Measurements from ENCODE around the gene MKLN1. TPM values are rescaled to one million over a fixed set of nuclear protein-coding genes. Genes with fewer than 3 reads are reported as not detected.

The MKLN1 gene
- 14.9 and 15.1 TPM in 2 replicates for total RNA-seq (2014; rRNA removed; shearing (Covaris generic); ENCODE audit: low replicate concordance)

DNA sequence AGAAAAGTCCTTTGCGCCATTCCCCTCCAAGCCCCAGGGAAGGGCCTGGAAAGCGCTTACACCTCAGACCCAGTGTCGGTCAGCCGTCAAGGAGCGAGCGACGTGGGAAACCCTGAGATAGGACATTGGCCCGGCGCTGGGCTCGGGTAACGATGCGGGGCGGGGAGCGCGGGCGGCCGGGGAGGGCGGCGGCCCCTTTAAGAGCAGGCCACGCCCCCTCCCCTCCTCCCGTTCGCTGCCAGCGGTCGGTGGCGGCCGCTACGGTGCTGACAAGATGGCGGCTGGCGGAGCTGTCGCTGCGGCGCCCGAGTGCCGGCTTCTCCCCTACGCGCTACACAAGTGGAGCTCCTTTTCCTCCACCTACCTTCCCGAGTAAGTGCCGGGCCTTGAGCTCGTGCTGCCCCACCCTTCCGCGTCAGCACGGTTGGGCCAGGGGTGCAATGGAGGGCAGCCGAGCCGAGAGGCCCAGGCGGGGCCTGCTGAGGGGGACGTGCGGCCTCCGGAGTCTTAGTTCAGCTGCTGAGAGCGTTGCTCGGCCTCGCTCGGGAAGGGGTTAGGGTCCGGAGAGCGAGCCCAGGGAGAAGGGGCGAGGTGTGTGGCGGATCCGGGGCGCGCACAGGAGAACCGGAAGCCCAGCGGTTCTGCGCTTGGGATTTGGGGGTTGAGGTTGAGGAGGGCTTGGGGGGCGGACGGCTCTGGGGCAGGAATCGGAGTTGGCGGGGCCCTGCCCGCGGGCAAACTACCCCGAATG is at the start of gene MKLN1:
TSS of gene MKLN1 (plus strand) at position 251 of the 751 bp plus-strand sequence. CDS start at position 275, 24 bp downstream.
- peak; percentile 83 for DNase-seq
- peak within 1 kb of the TSS; percentile 84 for H3K4me3 ChIP-seq
- no peaks in the 10 kb centered on the region for H3K27me3 ChIP-seq
- no peaks in the 10 kb centered on the region for H3K9me3 ChIP-seq
- no peaks in the 10 kb centered on the region; the same call in 1 of the 2 replicates for H3K36me3 ChIP-seq

DNA sequence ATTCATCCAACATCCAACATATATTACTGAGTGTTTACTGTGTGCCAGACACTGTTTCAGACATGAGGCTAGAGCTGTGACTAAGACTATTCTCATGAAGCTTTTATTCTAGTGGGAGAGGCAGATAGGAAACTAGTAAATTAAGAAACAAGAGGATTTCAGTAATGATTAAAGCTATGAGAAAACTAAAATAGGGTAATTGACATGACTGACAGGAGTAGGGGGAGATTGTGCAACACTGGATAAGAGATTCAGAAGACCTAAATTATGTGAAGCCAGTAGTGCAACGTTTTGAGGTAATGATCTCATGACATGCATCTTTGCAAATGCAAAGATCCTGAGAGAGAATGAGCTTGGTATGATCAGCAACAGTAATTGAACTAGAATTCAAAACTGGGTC is 48.6 kb upstream of the MKLN1 start:
- no peak for DNase-seq
- no peaks in the 10 kb centered on the region for H3K27me3 ChIP-seq
- H3K36me3 ChIP-seq, result no peaks in the 10 kb centered on the region
- H3K9me3 ChIP-seq, result no peaks in the 10 kb centered on the region
- no peak overlapping the region for H3K4me3 ChIP-seq

DNA sequence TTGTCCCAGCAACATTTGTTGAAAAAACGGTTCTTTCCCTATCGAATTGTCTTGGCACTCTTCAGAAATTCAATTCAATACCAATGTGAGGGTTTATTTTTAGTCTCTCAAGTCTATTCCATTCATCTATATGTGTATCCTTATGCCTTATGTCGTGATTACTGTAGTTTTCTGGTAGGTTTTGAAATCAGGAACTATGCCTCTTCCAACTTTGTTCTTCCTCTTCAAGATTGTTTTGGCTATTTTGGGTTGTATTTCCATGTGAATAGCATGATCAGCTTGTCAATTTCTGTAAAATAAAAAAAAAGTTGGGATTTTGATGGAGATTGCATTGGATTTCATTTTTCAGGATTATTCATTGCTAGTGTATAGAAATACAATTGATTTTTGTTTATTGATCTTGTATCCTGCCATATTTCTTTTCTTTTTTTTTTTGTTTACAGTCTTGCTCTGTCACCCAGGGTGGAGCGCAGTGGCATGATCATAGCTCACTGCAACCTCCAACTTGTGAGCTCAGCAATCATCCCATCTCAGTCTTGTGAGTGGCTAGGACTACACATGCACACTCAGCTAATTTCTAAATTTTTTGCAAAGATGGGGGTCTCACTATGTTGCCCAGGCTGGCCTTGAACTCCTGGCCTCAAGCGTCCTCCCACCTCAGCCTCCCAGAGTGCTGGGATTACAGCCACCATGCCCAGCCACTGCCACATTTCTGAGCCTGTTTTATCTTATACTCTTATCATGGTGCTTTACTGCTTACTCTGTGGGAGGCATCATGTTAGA is 46.2 kb upstream of the MKLN1 start:
- Histone ChIP-seq H3K27me3 (no peaks in the 10 kb centered on the region), H3K9me3 (no peaks in the 10 kb centered on the region), H3K36me3 (no peaks in the 10 kb centered on the region), H3K4me3 (no peak overlapping the region)
- DNase-seq, result no peak

DNA sequence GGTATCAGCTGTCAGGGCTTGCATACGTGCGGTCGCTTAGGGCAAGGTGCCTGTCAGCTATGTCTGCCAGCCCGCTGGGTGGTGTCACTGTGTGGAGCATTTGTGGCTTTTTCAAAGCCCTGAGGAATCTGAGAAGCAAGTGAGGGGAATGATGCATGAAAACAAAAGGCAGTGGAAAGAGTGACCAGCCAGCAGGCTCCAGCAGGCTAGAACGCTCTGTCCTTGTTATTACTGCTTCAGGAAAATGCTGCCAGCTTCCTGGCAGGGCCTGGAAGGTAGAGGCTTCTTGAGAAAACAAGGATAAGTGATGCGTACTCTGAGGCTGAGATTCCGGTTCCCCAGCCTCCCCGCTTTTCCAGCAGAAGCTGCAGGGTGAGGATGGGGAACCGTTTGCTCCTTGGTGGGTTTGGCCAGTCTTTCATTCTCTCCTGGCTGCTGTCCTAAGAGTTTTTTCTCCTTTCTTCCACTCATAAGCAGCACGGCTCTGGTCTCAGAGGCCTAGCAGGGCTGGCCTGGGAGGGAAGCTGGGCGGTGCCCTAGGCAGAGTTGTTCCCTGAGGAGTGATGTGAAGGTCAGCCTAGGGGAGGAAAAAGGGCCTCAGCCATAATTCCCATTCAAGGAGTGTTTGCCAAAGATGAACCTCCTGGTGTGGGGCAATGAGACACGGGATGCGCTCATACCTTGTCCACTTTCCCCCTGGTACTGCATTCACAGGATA is 42.8 kb upstream of the MKLN1 start:
- Histone ChIP-seq H3K9me3 (no peaks in the 10 kb centered on the region), H3K36me3 (no peaks in the 10 kb centered on the region), H3K27me3 (no peaks in the 10 kb centered on the region), H3K4me3 (no peak overlapping the region)
- no peak for DNase-seq

DNA sequence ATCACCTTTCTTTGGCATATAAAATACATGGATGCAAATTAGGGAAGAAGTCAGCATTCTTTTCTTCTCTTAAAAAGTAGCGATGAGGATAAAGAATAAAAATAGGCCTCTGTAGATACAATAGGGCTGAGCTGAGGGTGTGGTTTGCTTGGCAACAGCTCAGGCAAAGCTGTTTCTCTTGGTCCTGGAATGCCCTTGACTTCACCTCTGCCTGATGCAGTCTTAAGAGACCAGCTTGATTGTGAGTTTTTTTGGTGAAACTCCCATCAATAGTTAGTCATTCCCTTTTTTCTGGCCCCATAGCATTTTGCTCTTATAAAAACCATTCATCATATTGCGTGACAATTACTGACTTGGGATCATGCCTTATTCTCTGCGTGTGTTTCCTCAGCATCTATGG is 42.1 kb upstream of the MKLN1 start:
- Histone ChIP-seq H3K4me3 (no peak overlapping the region), H3K27me3 (no peaks in the 10 kb centered on the region), H3K9me3 (no peaks in the 10 kb centered on the region), H3K36me3 (no peaks in the 10 kb centered on the region)
- peak; percentile 23 for DNase-seq

DNA sequence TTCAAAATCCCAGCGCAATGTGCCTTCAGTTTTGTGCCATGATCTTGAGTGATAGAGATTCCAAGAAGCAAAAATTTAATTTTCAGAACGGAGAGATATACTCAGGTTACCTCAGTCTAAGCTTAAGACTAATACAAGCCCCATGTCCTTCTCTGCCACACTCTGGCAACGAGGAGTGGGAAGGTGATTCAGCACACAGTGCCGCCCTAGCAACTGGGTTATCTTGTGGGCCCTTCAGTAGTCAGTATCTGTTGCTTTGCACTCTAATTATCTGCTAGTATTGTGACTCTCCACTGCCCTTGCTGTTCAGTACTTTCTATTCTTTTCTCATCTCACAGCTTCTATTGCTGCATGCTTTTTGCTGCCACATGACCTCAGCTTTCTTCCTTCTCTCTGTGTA is 39.2 kb upstream of the MKLN1 start:
- no peak for DNase-seq
- Histone ChIP-seq H3K4me3 (no peak overlapping the region), H3K9me3 (no peaks in the 10 kb centered on the region), H3K27me3 (no peaks in the 10 kb centered on the region), H3K36me3 (no peaks in the 10 kb centered on the region)

DNA sequence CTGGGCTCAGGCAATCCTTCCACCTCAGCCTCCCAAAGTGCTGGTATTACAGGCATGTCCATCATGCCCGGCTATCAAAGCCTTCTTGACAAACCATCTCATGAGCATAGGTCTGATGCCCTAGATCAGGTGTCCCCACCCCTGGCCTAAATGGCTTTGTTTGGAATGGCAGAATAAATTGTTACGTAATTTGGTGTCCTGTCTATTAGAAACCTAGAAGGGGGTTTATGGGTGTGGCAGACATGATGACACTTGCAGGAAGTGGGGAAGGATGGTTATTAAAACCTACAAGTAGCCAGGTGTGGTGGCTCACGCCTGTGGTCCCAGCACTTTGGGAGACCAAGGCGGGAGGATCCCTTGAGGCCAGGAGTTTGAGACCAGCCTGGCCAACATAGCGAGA is 38.6 kb upstream of the MKLN1 start:
- no peak for DNase-seq
- Histone ChIP-seq H3K9me3 (no peaks in the 10 kb centered on the region), H3K36me3 (no peaks in the 10 kb centered on the region), H3K4me3 (no peak overlapping the region), H3K27me3 (no peaks in the 10 kb centered on the region)

DNA sequence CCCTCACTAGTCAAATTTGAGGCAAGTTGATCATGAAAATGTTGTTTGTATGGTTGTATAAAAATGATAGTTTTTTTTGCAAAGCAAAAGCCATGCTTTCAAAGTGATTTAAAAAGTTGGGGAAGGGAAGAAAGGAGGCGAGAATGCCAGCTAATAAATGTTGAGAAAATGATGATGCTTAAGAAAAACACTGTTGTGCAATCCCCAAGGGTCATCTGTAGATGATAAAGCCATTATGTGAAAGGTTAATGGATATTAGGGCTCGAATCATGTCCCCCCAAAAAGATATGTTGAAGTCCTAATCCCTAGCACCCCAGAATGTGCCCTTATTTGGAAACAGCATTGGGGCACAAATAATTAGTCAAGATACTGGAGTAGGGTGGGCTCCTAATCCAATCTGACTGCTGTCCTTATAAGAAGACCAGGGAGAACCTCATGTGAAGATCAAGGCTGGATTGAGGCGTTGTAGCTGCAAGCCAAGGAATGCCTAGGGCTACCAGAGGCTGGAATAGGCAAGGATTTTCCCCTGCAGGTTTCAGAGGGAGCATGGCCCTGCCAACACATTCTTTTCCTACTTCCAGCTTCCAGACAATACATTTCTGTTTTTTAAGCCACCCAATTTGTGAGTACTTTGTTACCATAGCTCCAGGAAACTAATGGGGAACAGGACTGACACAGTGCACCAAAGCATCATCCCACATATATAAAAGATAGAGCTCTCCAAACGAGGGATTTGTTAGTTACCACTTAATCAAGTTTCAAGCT is 35.4 kb upstream of the MKLN1 start:
- Histone ChIP-seq H3K27me3 (no peaks in the 10 kb centered on the region), H3K36me3 (no peaks in the 10 kb centered on the region), H3K4me3 (no peak overlapping the region), H3K9me3 (no peaks in the 10 kb centered on the region)
- DNase-seq, result no peak

DNA sequence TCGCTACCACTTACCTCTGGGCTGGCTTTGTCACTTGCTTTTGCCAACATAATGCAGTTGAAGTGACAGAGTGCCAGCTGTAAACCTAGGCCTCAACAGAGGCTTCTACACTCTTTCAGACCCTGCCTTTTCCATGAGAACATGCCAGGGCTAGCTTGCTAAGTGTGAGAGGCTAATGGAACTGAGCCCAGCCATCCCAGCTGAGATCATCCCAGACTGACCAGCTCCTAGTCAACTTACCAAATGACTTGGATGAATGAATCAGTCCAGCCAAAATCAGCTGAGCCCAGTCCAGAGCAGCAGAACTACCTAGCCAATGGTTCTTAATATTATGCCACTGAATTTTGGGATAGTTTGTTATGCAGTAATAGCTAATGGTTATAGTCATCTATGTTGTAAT is 34.7 kb upstream of the MKLN1 start:
- peak; percentile 48 for DNase-seq
- Histone ChIP-seq H3K36me3 (no peaks in the 10 kb centered on the region), H3K4me3 (no peak overlapping the region), H3K27me3 (no peaks in the 10 kb centered on the region), H3K9me3 (no peaks in the 10 kb centered on the region)

DNA sequence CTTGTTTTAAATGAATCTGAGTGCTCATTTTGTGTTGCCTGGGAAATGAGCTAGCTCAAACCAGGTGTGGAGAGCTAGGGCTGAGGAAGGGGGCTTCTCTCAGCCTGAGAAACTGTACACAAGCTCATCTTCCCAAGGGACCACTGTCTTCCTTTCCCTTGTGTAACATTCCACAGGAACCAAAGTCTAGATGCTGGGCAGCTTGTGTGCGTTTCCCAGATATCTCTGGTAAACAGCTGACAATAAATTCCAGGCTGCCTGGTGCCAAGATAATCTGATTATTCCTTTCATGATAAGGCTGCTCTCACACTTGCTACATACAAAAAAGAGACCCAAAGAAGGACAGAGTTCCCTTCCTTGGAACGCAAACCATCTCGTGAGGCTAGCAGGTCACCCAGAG is 33.1 kb upstream of the MKLN1 start:
- Histone ChIP-seq H3K27me3 (no peaks in the 10 kb centered on the region), H3K9me3 (no peaks in the 10 kb centered on the region), H3K36me3 (no peaks in the 10 kb centered on the region), H3K4me3 (no peak overlapping the region)
- no peak for DNase-seq

DNA sequence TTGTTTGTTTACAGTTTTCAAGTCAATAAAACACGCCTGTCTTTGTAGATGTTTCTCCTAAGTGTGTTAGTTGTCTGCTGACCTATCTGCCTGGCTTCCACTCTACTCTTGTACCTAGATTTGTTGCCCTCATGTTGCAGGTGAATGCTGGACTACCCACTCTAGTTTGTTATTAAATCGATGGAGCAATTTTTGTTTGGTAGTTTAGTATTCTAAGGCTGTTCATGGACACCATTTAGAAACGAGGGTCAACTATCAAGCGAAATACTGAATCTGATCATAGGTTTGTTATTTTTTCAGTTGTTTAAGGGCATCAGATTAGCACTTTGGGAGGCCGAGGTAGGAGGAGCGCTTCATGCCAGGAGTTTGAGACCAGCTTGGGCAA is 29.1 kb upstream of the MKLN1 start:
- H3K36me3 ChIP-seq, result no peaks in the 10 kb centered on the region
- H3K27me3 ChIP-seq, result no peaks in the 10 kb centered on the region
- H3K9me3 ChIP-seq, result no peaks in the 10 kb centered on the region
- DNase-seq, result no peak
- H3K4me3 ChIP-seq, result no peak overlapping the region

DNA sequence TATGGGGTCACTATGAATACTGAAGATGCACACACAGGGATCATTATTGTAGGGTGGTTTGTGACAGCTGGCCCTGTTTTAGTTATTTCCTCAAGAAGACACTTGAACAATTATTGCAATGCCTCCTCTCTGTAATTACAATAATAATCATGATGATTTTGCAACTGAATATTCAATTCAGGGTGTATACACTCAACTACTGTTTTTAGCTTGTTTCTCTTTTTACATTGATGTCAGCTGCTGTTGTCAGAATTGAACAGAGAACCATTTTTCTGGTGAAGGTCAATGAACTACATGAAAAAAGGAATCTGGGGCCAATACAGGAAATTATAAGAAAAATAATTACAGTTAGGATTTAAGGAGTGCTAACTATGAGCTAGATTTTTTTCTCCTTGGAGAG is 28.6 kb upstream of the MKLN1 start:
- Histone ChIP-seq H3K9me3 (no peaks in the 10 kb centered on the region), H3K27me3 (no peaks in the 10 kb centered on the region), H3K36me3 (no peaks in the 10 kb centered on the region), H3K4me3 (no peak overlapping the region)
- DNase-seq, result no peak

DNA sequence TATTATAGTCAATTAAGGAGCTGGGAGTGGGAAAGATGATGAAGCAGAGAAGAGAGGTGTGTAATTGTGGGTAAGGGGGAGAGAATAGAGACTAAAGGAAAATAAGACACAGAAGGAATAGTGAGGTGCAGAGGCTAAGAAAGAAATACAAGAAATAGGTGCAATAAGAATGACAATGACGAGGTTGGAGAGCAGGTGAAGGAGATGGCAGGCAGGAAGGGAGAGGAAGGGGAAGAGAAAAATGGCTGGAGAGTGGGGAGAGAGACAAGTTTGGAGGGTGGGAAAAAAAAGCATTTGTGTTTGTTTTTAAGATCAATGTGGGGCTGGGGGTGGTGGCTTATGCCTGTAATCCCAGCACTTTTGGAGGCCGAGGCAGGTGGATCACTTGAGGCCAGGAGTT is 27.6 kb upstream of the MKLN1 start:
- Histone ChIP-seq H3K4me3 (no peak overlapping the region), H3K27me3 (no peaks in the 10 kb centered on the region), H3K9me3 (no peaks in the 10 kb centered on the region), H3K36me3 (no peaks in the 10 kb centered on the region)
- DNase-seq, result no peak

DNA sequence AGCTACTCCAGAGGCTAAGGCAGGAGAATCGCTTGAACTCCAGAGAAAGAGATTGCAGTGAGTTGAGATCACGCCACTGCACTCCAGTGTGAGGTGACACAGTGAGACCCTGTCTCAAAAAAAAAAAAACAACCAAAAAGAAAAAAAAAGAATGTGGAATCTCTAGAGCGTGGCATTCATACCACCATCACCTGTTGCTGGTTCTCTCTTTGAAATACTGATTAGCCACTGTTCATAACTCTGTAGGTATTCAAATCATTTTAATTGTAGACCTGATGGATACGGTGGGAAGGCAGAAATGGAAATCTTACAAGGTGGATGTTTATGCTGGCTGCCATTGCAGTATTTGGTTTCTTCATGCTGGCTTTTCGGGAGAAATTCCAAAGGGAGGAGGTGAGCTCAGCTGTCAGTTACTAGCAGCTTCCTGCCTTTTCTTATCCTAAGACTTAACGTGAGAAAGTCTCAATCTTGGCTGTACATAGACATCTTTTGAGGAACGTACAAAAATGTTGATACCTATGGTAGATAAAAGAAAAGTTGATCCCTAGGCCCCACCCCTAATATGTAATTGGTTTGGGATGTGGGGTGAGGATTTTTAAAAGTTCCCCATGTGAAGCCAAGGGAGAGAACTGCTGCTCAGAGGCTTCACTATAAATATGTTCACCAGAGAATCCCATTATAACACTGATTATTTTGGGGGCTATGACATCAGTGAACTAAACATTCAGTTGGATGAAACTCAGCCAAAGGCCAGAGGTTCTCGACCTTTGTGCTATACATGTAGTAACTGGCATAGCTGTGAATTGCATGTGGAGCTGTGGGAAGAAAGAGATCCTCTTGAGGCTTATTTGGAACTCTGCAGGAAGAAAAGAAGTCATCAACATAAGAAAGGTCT is 26.9 kb upstream of the MKLN1 start:
- no peaks in the 10 kb centered on the region for H3K27me3 ChIP-seq
- no peaks in the 10 kb centered on the region for H3K9me3 ChIP-seq
- no peaks in the 10 kb centered on the region for H3K36me3 ChIP-seq
- no peak for DNase-seq
- no peak overlapping the region for H3K4me3 ChIP-seq

DNA sequence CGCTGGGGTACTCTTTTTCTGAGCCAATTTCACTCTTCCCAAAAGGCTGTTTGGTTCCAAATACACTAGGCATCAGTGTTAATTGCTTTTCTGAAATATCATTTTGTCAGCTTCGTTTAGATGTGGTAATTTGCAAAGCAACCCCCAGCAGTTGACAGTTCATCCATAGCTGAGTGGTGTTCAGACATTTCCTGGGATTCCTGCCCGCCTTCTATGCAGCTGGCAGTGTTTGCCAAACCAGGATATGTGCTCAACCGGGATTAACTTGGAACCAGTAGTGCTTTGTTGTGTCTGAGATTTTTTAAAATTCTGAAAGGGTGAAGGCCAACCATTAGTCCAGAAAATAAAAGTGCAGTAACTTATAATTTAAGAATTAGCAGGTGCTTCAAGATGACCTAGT is 25.2 kb upstream of the MKLN1 start:
- Histone ChIP-seq H3K27me3 (no peaks in the 10 kb centered on the region), H3K36me3 (no peaks in the 10 kb centered on the region), H3K4me3 (no peak overlapping the region), H3K9me3 (no peaks in the 10 kb centered on the region)
- peak; percentile 14 for DNase-seq

Measured in MG63 (cell line).